Endothelial cell (in vitro differentiated cells): ENCODE results near the gene GNLY. TPM values are rescaled to one million over a fixed set of nuclear protein-coding genes. Genes with fewer than 3 reads are reported as not detected.
A peak's percentile ranks its signal among the peaks of the same experiment; 100 is the strongest.

Source experiments
- DNase-seq: peaks from one replicate; pipeline ENCODE4 v3.0.0; 2021; ENCODE audit warnings: low spot score
- H3K27ac Mint-ChIP-seq: one replicate; pipeline ENCODE4 v1.8.0; 2021; ENCODE audit warnings: mixed read lengths, inconsistent platforms; ENCODE audit not compliant: unreplicated experiment
- H3K27me3 Mint-ChIP-seq: one replicate; pipeline ENCODE4 v1.8.0; 2021; ENCODE audit warnings: mild to moderate bottlenecking, moderate library complexity, mixed read lengths, inconsistent platforms; ENCODE audit not compliant: unreplicated experiment
- H3K36me3 Mint-ChIP-seq: one replicate; pipeline ENCODE4 v1.8.0; 2021; ENCODE audit warnings: mild to moderate bottlenecking, low read depth, mixed read lengths, inconsistent platforms; ENCODE audit not compliant: unreplicated experiment
- H3K4me1 Mint-ChIP-seq: one replicate; pipeline ENCODE4 v1.8.0; 2021; ENCODE audit warnings: mild to moderate bottlenecking, mixed read lengths, inconsistent platforms; ENCODE audit not compliant: unreplicated experiment
- H3K4me3 Mint-ChIP-seq: one replicate; pipeline ENCODE4 v1.8.0; 2021; ENCODE audit warnings: mild to moderate bottlenecking, mixed read lengths, inconsistent platforms; ENCODE audit not compliant: unreplicated experiment
- H3K9me3 Mint-ChIP-seq: one replicate; pipeline ENCODE4 v1.8.0; 2021; ENCODE audit warnings: mixed read lengths, inconsistent platforms; ENCODE audit not compliant: unreplicated experiment
- long read RNA-seq: library from polyadenylated mRNA; unstranded; transcript quantifications from one replicate; pipeline ENCODE4 v2.0.0, GENCODE V29; 2020; ENCODE audit not compliant: unreplicated experiment
- total RNA-seq: library from RNA; stranded (reverse); fragmentation: NEBNext Ultra II Directional; extraction: Animal tissue kit (Norgen Biotek cat#: 25700); gene quantifications from one replicate; pipeline ENCODE4 v1.2.1, GENCODE V29; 2021; ENCODE audit not compliant: unreplicated experiment
- TF ChIP-seq, protein P1 (sequence below): fragments of 200-600 bp; sonication (generic); IDR thresholded peaks from one replicate; pipeline ENCODE4 v1.5.0; 2021; ENCODE audit warnings: antibody characterized with exemption; ENCODE audit not compliant: unreplicated experiment

The GNLY gene
- total RNA-seq, result not detected
- long read RNA-seq, result 0 reads

DNA sequence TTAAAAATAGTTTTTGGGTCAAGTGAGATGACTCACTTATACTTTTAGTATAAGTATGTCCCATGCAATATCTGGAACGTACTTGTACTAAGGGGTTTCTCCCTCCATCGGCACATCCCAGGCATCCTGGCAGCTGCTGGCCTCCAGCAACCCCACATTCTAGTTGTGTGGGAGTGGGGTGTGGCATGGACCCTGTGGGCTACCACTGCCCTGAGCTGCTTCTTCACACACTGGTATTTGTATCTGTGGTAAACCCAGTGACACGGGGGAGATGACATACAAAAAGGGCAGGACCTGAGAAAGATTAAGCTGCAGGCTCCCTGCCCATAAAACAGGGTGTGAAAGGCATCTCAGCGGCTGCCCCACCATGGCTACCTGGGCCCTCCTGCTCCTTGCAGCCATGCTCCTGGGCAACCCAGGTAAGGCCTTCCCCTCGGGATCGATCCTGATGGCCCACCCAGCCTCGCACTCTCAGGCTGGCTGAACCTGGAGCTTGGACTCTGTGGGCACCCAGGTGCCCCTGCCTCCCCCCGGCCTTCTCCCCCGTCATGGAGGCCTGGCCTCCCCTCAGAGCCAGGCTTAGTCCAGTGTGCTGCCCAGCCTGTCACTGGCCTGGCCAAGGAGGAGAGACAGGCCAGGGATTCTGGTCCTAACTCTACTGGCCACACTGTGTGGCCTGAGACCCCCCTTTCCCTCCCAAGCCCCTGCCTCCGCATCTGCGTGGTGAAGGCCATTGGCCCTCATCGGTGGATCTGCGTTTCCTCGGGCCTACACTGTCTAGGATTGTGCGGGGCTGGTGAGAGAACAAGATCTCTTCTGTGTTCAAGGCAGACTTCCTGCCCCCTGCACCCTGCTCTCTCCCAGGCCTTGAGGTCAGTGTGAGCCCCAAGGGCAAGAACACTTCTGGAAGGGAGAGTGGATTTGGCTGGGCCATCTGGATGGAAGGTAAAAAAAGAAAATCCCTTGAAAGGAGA, at the start of gene GNLY:
TSS of gene GNLY (plus strand) at position 307 of the 974 bp plus-strand sequence. CDS start at position 368, 61 bp downstream.
- Mint-ChIP-seq H3K27ac (no peak within 1 kb of the TSS), H3K27me3 (peaks cover 3% of the 10 kb centered on the region)

DNA sequence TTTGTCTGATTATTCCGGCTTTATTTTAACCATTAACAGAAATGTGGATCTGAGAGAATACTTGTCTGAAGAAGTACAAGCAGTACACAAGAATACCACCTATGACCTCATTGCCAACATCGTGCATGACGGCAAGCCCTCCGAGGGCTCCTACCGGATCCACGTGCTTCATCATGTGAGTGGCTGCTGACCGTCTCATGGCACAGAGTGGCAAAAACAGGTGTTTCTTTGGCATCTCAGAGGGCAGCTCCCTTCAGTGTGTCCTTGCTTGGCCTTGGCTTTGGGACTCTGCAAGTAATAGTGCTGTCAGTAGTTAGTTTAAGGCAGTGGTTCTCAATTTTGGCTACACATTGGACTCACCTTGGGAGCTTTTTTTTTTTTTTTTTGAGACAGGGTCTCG, 49.2 kb upstream of the GNLY start:
- Mint-ChIP-seq H3K9me3 (no peaks in the 10 kb centered on the region), H3K27ac (no peak overlapping the region), H3K36me3 (peaks cover 57% of the 10 kb centered on the region), H3K4me1 (peaks cover 10% of the 10 kb centered on the region), H3K27me3 (no peaks in the 10 kb centered on the region), H3K4me3 (no peak overlapping the region)
- DNase-seq, result no peak
- TF ChIP-seq, protein P1, sequence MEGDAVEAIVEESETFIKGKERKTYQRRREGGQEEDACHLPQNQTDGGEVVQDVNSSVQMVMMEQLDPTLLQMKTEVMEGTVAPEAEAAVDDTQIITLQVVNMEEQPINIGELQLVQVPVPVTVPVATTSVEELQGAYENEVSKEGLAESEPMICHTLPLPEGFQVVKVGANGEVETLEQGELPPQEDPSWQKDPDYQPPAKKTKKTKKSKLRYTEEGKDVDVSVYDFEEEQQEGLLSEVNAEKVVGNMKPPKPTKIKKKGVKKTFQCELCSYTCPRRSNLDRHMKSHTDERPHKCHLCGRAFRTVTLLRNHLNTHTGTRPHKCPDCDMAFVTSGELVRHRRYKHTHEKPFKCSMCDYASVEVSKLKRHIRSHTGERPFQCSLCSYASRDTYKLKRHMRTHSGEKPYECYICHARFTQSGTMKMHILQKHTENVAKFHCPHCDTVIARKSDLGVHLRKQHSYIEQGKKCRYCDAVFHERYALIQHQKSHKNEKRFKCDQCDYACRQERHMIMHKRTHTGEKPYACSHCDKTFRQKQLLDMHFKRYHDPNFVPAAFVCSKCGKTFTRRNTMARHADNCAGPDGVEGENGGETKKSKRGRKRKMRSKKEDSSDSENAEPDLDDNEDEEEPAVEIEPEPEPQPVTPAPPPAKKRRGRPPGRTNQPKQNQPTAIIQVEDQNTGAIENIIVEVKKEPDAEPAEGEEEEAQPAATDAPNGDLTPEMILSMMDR, result no peak

More for the DNA sequence above, at the start of gene GNLY:
- Mint-ChIP-seq H3K4me1 (no peaks in the 10 kb centered on the region), H3K9me3 (no peaks in the 10 kb centered on the region), H3K4me3 (no peak within 1 kb of the TSS), H3K36me3 (no peaks in the 10 kb centered on the region)
- TF ChIP-seq, protein P1, result no peak
- no peak for DNase-seq

DNA sequence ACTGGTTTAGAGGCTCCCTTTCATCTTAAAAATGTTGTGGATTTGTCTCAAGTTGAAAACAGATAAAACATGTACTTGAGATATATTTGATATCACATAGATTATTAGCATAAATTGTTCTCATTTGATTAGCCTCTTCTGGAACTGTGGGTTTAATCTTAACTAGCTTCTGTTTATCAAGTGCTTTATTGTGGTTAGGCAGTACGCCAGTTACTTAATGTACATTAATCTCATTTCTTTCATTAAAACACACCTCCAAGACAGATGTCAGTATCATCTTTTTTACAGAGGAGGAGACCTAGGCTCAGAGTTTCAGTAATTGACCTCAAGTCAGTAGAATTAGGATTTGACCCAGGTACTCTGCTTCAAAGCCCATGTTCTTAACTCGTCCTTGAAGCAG, 48.0 kb upstream of the GNLY start:
- DNase-seq, result no peak
- no peaks in the 10 kb centered on the region for H3K27me3 Mint-ChIP-seq
- TF ChIP-seq, protein P1, result no peak
- H3K4me3 Mint-ChIP-seq, result no peak overlapping the region
- peaks cover 10% of the 10 kb centered on the region for H3K4me1 Mint-ChIP-seq
- no peak overlapping the region for H3K27ac Mint-ChIP-seq
- H3K9me3 Mint-ChIP-seq, result no peaks in the 10 kb centered on the region
- peaks cover 53% of the 10 kb centered on the region for H3K36me3 Mint-ChIP-seq

DNA sequence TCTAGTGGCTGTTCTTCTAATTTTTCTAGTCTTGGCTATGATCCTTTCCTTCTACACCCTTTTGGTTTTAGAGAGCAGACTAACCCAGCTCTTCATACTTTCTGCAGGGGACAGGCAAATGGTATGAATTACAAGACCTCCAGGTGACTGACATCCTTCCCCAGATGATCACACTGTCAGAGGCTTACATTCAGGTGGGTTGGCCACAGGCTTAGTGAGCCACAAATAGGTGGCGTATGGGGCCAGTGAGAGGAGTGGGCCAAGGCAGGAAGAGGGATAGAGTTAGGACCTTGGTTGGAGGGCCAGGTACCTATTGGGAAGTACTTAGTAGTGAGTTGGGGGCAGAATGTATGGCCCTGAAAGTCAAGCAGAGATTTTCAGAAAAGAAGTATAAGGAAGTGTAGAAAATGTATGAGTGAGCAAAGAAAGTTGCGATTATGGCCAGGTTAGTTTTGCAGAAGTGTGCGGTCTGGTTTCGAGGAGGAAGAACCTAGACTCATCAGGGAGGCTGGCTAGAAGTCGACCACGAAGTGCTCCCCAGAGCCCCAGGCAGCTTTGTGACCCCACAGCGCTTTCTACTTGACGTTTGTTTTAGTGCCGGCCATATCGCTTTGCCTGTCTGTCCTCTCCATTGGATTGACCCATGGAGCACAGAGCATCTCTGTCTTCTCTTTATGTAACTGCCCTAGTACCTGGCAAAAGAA, 46.2 kb upstream of the GNLY start:
- H3K4me1 Mint-ChIP-seq, result peaks cover 8% of the 10 kb centered on the region
- H3K27ac Mint-ChIP-seq, result no peak overlapping the region
- no peak for DNase-seq
- no peaks in the 10 kb centered on the region for H3K27me3 Mint-ChIP-seq
- TF ChIP-seq, protein P1, result no peak
- H3K36me3 Mint-ChIP-seq, result peaks cover 48% of the 10 kb centered on the region
- H3K4me3 Mint-ChIP-seq, result peak overlapping the region; percentile 10
- no peaks in the 10 kb centered on the region for H3K9me3 Mint-ChIP-seq

DNA sequence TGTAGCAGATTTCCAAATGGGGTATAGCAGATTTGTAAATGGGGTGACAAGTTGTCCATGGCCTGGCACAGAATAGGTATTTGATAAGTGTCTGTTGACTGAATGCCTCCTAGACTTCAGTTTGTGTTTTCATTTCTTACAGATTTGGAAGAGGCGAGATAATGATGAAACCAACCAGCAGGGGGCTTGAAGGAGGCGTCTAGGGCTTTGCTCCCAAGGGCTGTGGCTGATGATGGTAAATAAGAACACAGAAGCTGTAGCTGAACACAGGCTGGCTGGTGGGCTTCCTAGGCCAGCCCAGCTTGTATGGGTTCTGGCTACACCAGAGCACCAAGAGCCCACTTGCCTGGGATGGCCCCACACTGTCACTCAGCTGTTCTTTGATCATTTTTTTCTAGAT, 45.5 kb upstream of the GNLY start:
- TF ChIP-seq, protein P1, result peak; percentile 70
- Mint-ChIP-seq H3K27ac (no peak overlapping the region), H3K9me3 (no peaks in the 10 kb centered on the region), H3K36me3 (peaks cover 51% of the 10 kb centered on the region), H3K4me3 (peak overlapping the region; percentile 14), H3K4me1 (peaks cover 8% of the 10 kb centered on the region), H3K27me3 (no peaks in the 10 kb centered on the region)
- peak; percentile 49 for DNase-seq
